HG03095 (cell line): ENCODE results near the gene LAMA2.

ENCODE experiments used
- ATAC-seq: cut with Tn5 transposase; IDR thresholded peaks from one replicate; pipeline ENCODE4 v1.9.1; 2021; ENCODE audit warnings: moderate library complexity; ENCODE audit not compliant: unreplicated experiment

LAMA2 gene

GRCh38 chr6:129289442-129289841, 406.5 kb downstream of the LAMA2 start:
- ATAC-seq: no peak

GRCh38 chr6:129292836-129293235, 409.9 kb downstream of the LAMA2 start:
- ATAC-seq: no peak

GRCh38 chr6:129297592-129297991, 414.7 kb downstream of the LAMA2 start:
- no peak for ATAC-seq

DNA sequence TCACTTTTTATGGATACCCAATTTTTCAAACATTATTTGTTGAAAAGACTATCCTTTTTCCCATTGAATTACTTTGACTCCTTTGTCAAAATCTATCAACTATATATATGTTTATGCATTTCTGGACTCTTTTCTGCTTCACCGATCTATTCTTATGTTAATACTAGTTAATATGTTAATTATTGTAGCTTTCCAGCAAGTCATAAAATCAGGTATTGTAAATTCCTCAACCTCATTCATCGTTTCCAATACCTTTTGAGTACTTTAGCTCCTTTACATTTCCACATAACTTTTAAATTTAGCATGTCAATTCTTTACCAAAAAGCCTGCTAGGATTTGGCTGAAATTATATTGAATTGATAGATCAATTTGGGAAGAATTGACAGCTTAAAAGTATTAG, 419.7 kb downstream of the LAMA2 start:
- ATAC-seq: no peak

GRCh38 chr6:129306826-129307225, 423.9 kb downstream of the LAMA2 start:
- ATAC-seq: no peak

- ATAC-seq: no peak
Measured at GRCh38 chr6:129307845-129308244, 424.9 kb downstream of the LAMA2 start.

DNA sequence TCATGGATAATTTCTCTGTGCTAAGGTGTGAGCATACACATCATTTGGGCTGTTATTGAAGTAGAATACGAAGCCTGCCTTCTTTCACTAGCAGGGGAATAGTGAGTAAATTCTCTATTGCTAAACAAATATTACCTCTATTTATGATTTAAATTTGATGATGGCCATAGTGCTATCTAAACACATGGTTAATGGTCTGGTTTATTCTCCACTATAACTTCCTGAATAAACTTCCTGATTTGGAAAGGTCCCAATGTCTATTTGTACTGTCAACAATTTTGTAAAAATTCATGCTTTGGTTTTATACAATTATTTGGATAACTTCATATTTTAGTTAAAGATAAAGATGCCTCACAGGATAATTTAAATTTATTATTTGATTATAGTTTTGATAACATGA, 426.2 kb downstream of the LAMA2 start:
- no peak for ATAC-seq

DNA sequence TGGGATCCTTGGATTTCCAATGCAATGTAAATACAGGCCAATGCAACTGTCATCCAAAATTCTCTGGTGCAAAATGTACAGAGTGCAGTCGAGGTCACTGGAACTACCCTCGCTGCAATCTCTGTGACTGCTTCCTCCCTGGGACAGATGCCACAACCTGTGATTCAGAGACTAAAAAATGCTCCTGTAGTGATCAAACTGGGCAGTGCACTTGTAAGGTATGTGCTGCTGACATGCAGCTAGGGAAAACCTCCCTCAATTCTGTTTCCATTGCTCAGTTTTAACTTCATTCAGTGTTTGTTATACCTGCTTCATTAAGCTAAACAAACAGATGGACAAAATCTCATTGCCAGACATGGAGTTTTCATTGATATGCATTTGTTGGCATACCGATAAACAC, 429.9 kb downstream of the LAMA2 start:
- ATAC-seq: no peak

DNA sequence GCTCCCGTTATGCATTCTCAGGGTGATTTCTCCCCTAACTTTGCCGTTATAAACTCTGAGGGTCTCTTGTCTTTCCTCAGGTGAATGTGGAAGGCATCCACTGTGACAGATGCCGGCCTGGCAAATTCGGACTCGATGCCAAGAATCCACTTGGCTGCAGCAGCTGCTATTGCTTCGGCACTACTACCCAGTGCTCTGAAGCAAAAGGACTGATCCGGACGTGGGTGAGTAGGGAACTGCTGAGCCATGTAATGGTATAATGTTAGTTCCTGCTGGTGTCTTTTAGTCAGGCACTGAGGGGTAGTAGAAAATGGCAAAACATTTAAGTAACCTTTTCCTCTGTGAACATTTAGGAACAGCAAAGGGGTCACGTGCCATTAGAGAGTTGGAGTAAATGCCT, 431.6 kb downstream of the LAMA2 start:
- no peak for ATAC-seq

GRCh38 chr6:129317931-129318820, 435.2 kb downstream of the LAMA2 start:
- ATAC-seq: no peak

- ATAC-seq: no peak
Measured at GRCh38 chr6:129320892-129321291, 438.0 kb downstream of the LAMA2 start.

DNA sequence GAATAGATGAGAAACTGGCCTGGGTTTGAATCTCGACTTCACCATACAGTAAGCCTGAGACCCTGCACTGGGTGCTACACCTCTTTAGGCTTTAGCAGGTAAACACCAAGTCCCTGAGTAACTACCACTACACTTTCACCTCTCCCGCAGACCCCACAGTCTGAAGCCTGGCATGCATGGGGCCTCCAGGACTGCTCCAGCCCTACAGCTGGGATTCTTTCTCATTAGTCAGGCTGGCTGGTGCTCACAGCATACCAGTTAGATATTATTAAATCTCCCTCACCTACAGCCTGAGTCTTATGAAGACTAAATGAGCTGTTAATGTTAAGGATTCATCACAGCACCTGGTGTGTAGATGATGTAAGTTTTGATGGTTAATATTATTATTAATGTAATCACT, 438.4 kb downstream of the LAMA2 start:
- no peak for ATAC-seq

DNA sequence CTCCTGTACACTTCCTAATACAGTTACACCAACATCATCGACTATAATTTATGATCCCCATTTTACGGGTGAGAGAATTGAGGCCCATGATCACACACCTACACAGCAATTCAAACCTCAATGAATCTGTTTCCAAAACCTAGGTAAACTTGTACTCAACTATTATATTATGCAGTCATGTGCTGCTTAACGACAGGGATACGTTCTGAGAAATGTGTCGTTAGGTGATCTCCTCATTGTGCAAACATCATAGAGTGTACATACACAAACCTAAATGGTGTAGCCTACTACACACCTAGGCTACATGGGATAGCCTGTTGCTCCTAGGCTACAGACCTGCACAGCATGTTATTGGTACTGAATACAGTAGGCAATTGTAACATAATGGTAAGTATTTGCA, 441.4 kb downstream of the LAMA2 start:
- ATAC-seq: no peak

GRCh38 chr6:129329678-129330077, 446.7 kb downstream of the LAMA2 start:
- no peak for ATAC-seq

GRCh38 chr6:129331450-129332138, 448.7 kb downstream of the LAMA2 start:
- no peak for ATAC-seq

DNA sequence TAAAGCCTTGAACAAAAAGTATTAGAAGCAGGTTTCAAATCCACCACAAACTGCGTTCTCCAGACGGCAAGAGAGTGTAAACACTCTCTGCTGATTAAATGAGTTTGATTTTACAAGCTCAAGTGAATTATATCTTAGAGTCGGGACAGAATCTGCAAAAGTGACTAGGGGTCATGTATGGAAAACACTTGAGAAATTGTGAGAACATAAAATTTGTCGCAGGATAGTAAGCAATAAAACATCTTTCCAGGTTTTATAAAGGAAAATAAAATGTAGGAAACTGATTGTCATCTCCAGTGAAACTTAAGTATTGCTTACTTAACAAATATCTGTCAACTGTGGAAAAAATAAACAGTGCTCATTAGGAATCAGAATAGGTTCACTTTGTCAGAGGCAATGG, 452.9 kb downstream of the LAMA2 start:
- ATAC-seq: no peak

- no peak for ATAC-seq
Measured at GRCh38 chr6:129338683-129339082, 455.7 kb downstream of the LAMA2 start.

GRCh38 chr6:129340983-129341382, 458.0 kb downstream of the LAMA2 start:
- ATAC-seq: no peak

DNA sequence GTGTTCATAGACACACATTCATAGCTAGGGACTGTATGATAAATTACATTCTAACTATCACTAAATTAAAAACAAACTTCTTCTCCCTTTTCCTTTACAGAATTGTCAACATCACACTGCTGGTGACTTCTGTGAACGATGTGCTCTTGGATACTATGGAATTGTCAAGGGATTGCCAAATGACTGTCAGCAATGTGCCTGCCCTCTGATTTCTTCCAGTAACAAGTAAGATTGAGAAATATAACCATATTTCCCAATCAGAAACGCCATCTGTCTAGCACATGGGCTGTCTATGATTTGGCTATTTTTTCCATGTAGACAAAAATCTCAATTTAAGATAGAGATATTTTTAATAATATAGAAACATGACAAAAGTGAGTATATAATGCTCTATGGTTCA, 459.3 kb downstream of the LAMA2 start:
- no peak for ATAC-seq

- no peak for ATAC-seq
Measured at GRCh38 chr6:129342796-129343195, 459.9 kb downstream of the LAMA2 start.

DNA sequence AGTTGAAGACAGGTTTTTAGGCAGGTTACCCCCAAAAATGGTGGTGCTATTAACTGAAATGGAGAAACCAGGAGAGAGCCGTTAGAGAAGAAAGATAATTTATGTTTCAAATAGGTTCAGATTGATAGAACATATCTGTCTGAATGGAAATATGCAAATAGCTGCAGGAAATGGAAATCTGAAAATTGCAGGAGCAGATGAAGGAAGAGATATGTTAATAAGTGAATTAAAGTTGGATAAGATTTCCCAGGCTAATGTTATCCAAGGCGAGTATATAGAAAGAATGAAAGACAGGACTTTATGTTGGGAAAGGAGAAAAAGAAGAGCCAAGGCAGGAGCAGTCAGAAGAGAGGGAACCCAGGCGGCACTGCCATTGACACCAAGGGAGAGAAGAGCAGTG, 461.4 kb downstream of the LAMA2 start:
- no peak for ATAC-seq

DNA sequence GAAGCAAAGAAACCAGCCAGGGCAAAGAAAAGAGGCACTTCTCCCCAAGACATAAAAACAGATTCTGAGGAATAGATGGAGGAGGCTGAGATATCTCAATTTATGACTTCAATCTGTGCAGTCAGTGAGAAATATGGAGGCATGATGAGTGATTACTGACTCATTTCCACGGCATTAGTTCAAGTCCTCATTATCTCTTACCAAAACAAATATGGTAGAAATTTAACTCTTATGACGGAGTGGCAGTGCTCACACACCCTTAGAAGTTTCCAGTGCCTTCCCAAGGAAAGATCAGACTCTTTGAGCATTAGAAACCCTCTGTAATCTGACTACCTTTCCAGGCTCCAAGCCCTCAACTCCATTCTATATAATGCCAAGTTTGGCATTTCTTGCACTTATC, 463.0 kb downstream of the LAMA2 start:
- ATAC-seq: no peak
